K562 (cell line): ENCODE results near the gene CDCA5. TPM values are rescaled to one million over a fixed set of nuclear protein-coding genes. Genes with fewer than 3 reads are reported as not detected.

Experiments used
- ATF3 ChIP-seq, 2 experiments: fragments of 450-650 bp in 1 of 2; sonication (generic) in 1 of 2; formaldehyde crosslinking in 1 of 2; IDR thresholded peaks in 1 of 2; conservative IDR thresholded peaks in 1 of 2; 2 replicates each; pipeline versions ENCODE4 v1.6.1 to v1.8.1; 2016 to 2023; ENCODE audit warnings: mild to moderate bottlenecking in 2 of 2, moderate library complexity in 2 of 2, inconsistent platforms in 1 of 2, missing genetic modification reagents in 1 of 2
- CBX1 ChIP-seq: sonication (generic); IDR thresholded peaks from 2 replicates; pipeline ENCODE4 v1.6.1; 2016; ENCODE audit warnings: antibody characterized with exemption, low read depth, mild to moderate bottlenecking
- CEBPG ChIP-seq, 3 experiments: fragments of 200-800 bp in 1 of 3; sonication (Bioruptor generic) in 1 of 3; sonication (generic) in 1 of 3; formaldehyde crosslinking in 1 of 3; IDR thresholded peaks in 2 of 3; conservative IDR thresholded peaks in 1 of 3; 2 replicates each; pipeline versions ENCODE4 v1.6.1 to v1.8.0; 2016 to 2022; ENCODE audit warnings: missing compliant biosample characterization in 2 of 3, missing genetic modification characterization in 2 of 3, mild to moderate bottlenecking in 1 of 3, missing genetic modification reagents in 1 of 3
- FIP1L1 ChIP-seq: fragments of 200-400 bp; formaldehyde crosslinking; IDR thresholded peaks from 2 replicates; pipeline ENCODE4 v1.6.1; 2018; ENCODE audit warnings: mild to moderate bottlenecking, low read depth, low read length; ENCODE audit not compliant: poor library complexity, severe bottlenecking
- MYC ChIP-seq, 2 experiments: fragments of 250-450 bp in 1 of 2; sonication (Bioruptor Pico) in 1 of 2; IDR thresholded peaks; 2 replicates each; pipeline versions ENCODE4 v1.5.1 to v1.6.1; 2012 to 2021; ENCODE audit warnings: low read depth in 2 of 2, borderline replicate concordance in 1 of 2, improper control_type of control experiment in 1 of 2, low read length in 1 of 2, mild to moderate bottlenecking in 1 of 2, moderate library complexity in 1 of 2
- NCOR1 ChIP-seq: fragments of 450-650 bp; IDR thresholded peaks from 2 replicates; pipeline ENCODE4 v1.6.1; 2016; ENCODE audit warnings: mild to moderate bottlenecking, moderate library complexity
- PURB ChIP-seq: sonication (generic); formaldehyde crosslinking; IDR thresholded peaks from 2 replicates; pipeline ENCODE4 v1.9.0; 2021; ENCODE audit warnings: low read depth, mild to moderate bottlenecking, missing genetic modification reagents
- RCOR1 ChIP-seq, 2 experiments: IDR thresholded peaks; 2 replicates each; pipeline ENCODE4 v1.6.1; 2012; ENCODE audit warnings: low read depth in 2 of 2, low read length in 2 of 2, borderline replicate concordance in 1 of 2, improper control_type of control experiment in 1 of 2
- SRF ChIP-seq, 2 experiments: fragments of 250-450, 450-650 bp in 1 of 2; sonication (Bioruptor Pico) in 1 of 2; sonication (generic) in 1 of 2; formaldehyde crosslinking; IDR thresholded peaks; 2 replicates each; pipeline versions ENCODE4 v1.5.0 to v1.5.1; 2020 to 2022; ENCODE audit warnings: mild to moderate bottlenecking in 1 of 2, missing genetic modification reagents in 1 of 2
- TBL1XR1 ChIP-seq, 2 experiments: IDR thresholded peaks; 2 replicates each; pipeline ENCODE4 v1.6.1; 2012; ENCODE audit warnings: improper control_type of control experiment in 2 of 2, low read length in 2 of 2, mild to moderate bottlenecking in 1 of 2
- TBP ChIP-seq: optimal IDR thresholded peaks from 2 replicates; pipeline ENCODE3; 2011; ENCODE audit warnings: low read depth, low read length, improper control_type of control experiment
- TRIM24 ChIP-seq, 2 experiments: fragments of 450-650 bp; IDR thresholded peaks; 2 replicates each; pipeline ENCODE4 v1.6.1; 2016
- ZBTB5 ChIP-seq: fragments of 450-650 bp; IDR thresholded peaks from 2 replicates; pipeline ENCODE4 v1.6.1; 2017; ENCODE audit warnings: antibody characterized with exemption
- ZNF253 ChIP-seq: fragments of 250-450 bp; sonication (Bioruptor Pico); conservative IDR thresholded peaks from 2 replicates; pipeline ENCODE4 v1.6.1; 2021; ENCODE audit warnings: mild to moderate bottlenecking
- ZNF263 ChIP-seq: sonication (generic); formaldehyde crosslinking; IDR thresholded peaks from 2 replicates; pipeline ENCODE4 v1.8.0; 2022; ENCODE audit warnings: mild to moderate bottlenecking, missing genetic modification reagents, borderline replicate concordance
- ZNF282 ChIP-seq: sonication (generic); formaldehyde crosslinking; IDR thresholded peaks from 2 replicates; pipeline ENCODE4 v1.8.1; 2023; ENCODE audit warnings: missing genetic modification reagents
- ZNF79 ChIP-seq: fragments of 250-450 bp; sonication (Bioruptor Pico); IDR thresholded peaks from 2 replicates; pipeline ENCODE4 v1.4.0; 2020; ENCODE audit warnings: low read depth, mild to moderate bottlenecking, moderate library complexity
- polyA plus RNA-seq, 8 experiments: library from polyadenylated mRNA; depleted of rRNA in 4 of 8; stranded (reverse) in 5 of 8; unstranded in 3 of 8; fragments of >200 nt; fragmentation: Nextera tagmentation in 2 of 8; fragmentation: Illumina TruSeq in 1 of 8; extraction: Ambion mirVana in 2 of 8; extraction: Trizol in 1 of 8; gene quantifications; 2 replicates each; pipeline versions ENCODE4 v1.2.1 to v1.2.3, GENCODE V29; 2011 to 2014; ENCODE audit warnings: inconsistent platforms in 1 of 8, missing spikeins in 1 of 8
- total RNA-seq, 7 experiments: library from RNA; depleted of rRNA in 6 of 7; stranded (reverse); fragments of >200 nt in 6 of 7; fragmentation: Illumina TruSeq in 2 of 7; extraction: Trizol in 2 of 7; gene quantifications; 2 replicates each; pipeline versions ENCODE4 v1.2.1 to v1.2.3, GENCODE V29; 2011 to 2021; ENCODE audit warnings: low replicate concordance in 1 of 7
- TF ChIP-seq, protein P1 (sequence below): IDR thresholded peaks from 2 replicates; pipeline ENCODE4 v1.6.1; 2012; ENCODE audit warnings: low read depth, low read length, improper control_type of control experiment, borderline replicate concordance
- TF ChIP-seq, protein P2 (sequence below): fragments of 450-650 bp; formaldehyde crosslinking; IDR thresholded peaks from 2 replicates; pipeline ENCODE4 v1.4.0; 2020; ENCODE audit warnings: mild to moderate bottlenecking, moderate library complexity

Gene CDCA5
- total and polyA plus RNA-seq, 9 of the 15 experiments (the other 6 are each of a cell fraction or from before 2014, with no cell fraction given), result 18.9 to 94.3 (median 64.6) TPM

DNA sequence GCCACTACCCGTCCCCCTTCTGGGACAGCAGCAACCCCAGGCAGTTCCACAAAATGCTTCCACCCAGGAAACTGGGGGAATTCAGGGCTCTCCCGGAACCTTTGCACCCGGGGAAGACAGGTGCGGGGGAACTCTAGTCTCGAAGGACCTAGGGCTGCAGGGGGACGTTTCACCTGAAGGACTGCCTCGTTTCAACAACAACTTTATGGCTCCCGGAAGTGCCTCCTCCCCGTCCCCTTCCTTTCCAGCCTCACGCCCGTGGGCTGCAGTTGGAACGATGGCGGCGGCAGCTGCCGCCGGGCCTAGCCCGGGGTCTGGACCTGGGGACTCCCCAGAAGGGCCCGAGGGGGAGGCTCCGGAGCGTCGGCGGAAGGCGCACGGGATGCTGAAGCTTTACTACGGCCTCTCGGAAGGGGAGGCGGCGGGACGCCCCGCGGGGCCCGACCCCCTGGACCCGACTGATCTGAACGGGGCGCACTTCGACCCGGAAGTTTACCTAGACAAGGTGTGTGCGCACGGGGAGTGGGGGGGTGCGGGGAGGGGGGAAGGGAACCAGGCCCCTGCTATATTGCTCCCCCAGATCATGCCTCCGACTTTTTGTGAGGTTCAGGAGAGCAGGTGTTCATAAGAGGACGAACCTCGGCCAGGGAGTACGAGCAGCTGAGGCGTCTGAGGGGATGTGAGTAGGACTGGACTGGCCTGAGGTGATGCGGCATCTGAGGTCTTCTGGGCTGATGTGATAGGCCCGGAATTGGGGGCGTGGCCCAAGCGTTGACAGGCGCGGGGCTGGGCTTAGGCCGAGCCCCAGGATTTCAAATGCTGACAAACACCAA lies 12.3 kb upstream of the CDCA5 start, which contains the start of gene VPS51 (continued):
- TF ChIP-seq ATF3 (IDR thresholded peaks at IDR 0.05) (no peak), ATF3 (CRISPR knock-in tag; conservative IDR thresholded peaks at IDR 0.05) (peak; percentile 44; the same call in 1 of the 2 replicates), PURB (CRISPR knock-in tag) (no peak), ZNF282 (CRISPR knock-in tag) (no peak), RCOR1 (IDR thresholded peaks at IDR 0.05; ENCODE audit: borderline replicate concordance in 1 of 2, low read depth in 2 of 2, low read length in 2 of 2) (peak in 1 of 2 experiments; percentile 85; a peak in 2 of 4 replicates), ZNF253 (no peak), TRIM24 (IDR thresholded peaks at IDR 0.05) (peak in 1 of 2 experiments; percentile 99; a peak in 2 of 4 replicates), CEBPG (CRISPR knock-in tag; IDR thresholded peaks at IDR 0.05) (no peak), CEBPG (tag; conservative IDR thresholded peaks at IDR 0.05 in 1 of 2, IDR thresholded peaks at IDR 0.05 in 1 of 2) (no peak), TBL1XR1 (IDR thresholded peaks at IDR 0.05; ENCODE audit: low read length in 2 of 2) (peak; percentile 69 to 93), ZBTB5 (no peak), CBX1 (peak; percentile 79), ZNF79 (no peak), TBP (peak; percentile 92), ZNF263 (peak; percentile 80), FIP1L1 (peak; percentile 76), SRF (CRISPR knock-in tag; IDR thresholded peaks at IDR 0.05) (0 out of 4 replicates have a peak, but pooled peaks of 1 of the 2 experiments have one; percentile 43), NCOR1 (peak; percentile 48), MYC (IDR thresholded peaks at IDR 0.05; ENCODE audit: low read depth, low read length) (peak; percentile 88), MYC (CRISPR knock-in tag; IDR thresholded peaks at IDR 0.05; ENCODE audit: borderline replicate concordance, low read depth) (peak; percentile 72; the same call in 1 of the 2 replicates)
- TF ChIP-seq, protein P1, sequence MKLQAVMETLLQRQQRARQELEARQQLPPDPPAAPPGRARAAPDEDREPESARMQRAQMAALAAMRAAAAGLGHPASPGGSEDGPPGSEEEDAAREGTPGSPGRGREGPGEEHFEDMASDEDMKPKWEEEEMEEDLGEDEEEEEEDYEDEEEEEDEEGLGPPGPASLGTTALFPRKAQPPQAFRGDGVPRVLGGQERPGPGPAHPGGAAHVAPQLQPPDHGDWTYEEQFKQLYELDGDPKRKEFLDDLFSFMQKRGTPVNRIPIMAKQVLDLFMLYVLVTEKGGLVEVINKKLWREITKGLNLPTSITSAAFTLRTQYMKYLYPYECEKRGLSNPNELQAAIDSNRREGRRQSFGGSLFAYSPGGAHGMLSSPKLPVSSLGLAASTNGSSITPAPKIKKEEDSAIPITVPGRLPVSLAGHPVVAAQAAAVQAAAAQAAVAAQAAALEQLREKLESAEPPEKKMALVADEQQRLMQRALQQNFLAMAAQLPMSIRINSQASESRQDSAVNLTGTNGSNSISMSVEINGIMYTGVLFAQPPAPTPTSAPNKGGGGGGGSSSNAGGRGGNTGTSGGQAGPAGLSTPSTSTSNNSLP, result no peak
- TF ChIP-seq, protein P2, sequence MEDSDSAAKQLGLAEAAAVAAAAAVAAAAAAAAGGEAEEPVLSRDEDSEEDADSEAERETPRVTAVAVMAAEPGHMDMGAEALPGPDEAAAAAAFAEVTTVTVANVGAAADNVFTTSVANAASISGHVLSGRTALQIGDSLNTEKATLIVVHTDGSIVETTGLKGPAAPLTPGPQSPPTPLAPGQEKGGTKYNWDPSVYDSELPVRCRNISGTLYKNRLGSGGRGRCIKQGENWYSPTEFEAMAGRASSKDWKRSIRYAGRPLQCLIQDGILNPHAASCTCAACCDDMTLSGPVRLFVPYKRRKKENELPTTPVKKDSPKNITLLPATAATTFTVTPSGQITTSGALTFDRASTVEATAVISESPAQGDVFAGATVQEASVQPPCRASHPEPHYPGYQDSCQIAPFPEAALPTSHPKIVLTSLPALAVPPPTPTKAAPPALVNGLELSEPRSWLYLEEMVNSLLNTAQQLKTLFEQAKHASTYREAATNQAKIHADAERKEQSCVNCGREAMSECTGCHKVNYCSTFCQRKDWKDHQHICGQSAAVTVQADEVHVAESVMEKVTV (CRISPR knock-in tag), result peak; percentile 43
